GM12872 (cell line): Measurements from ENCODE around the gene TMPRSS11A.

ENCODE experiments used
- CTCF ChIP-seq: IDR thresholded peaks from 3 replicates; pipeline ENCODE4 v1.5.1; 2011; ENCODE audit warnings: low read depth, mild to moderate bottlenecking, low read length, moderate library complexity; ENCODE audit not compliant: insufficient read depth

Gene TMPRSS11A

GRCh38 chr4:67931256-67931655 is 32.0 kb downstream of the TMPRSS11A start:
- no peak for TF ChIP-seq CTCF

GRCh38 chr4:67929426-67929825 is 33.9 kb downstream of the TMPRSS11A start:
- no peak for TF ChIP-seq CTCF

- no peak for TF ChIP-seq CTCF
Measured at GRCh38 chr4:67928546-67928945, 34.7 kb downstream of the TMPRSS11A start.

GRCh38 chr4:67927251-67927650 is 36.0 kb downstream of the TMPRSS11A start:
- TF ChIP-seq CTCF = no peak

GRCh38 chr4:67926485-67926884 is 36.8 kb downstream of the TMPRSS11A start:
- no peak for TF ChIP-seq CTCF

GRCh38 chr4:67922697-67923096 is 40.6 kb downstream of the TMPRSS11A start:
- TF ChIP-seq CTCF = no peak

- 0 out of 3 replicates have a peak, but pooled peaks have one; percentile 23 for TF ChIP-seq CTCF
Measured at GRCh38 chr4:67918428-67918827, 44.9 kb downstream of the TMPRSS11A start.
